PC-9 (cell line): Measurements from ENCODE around the gene LRRC63.

Experiments
- CTCF ChIP-seq: fragments of 200-600 bp; sonication (generic); conservative IDR thresholded peaks from 2 replicates; pipeline ENCODE4 v1.6.1; 2017; ENCODE audit warnings: mixed run types, antibody characterized with exemption, mild to moderate bottlenecking, moderate library complexity
- EZH2 ChIP-seq: fragments of 200-600 bp; sonication (generic); IDR thresholded peaks from 2 replicates; pipeline ENCODE4 v1.8.0; 2017; ENCODE audit warnings: antibody characterized with exemption, low read depth

- TF ChIP-seq CTCF (no peak), EZH2 (no peak)
Measured at GRCh38 chr13:46313024-46313423, 101.3 kb downstream of the LRRC63 start.
